GM21717 (cell line): ENCODE measurements around the gene FHOD1.

ENCODE experiments used
- ATAC-seq: cut with Tn5 transposase; IDR thresholded peaks from one replicate; pipeline ENCODE4 v1.9.1; 2021; ENCODE audit warnings: mild to moderate bottlenecking, moderate library complexity; ENCODE audit not compliant: unreplicated experiment

FHOD1 gene

GRCh38 chr16:67193536-67193935, 53.7 kb downstream of the FHOD1 start:
- no peak for ATAC-seq

GRCh38 chr16:67192781-67193361, 54.4 kb downstream of the FHOD1 start:
- ATAC-seq = peak; percentile 4

- peak; percentile 76 for ATAC-seq
These were observed 55.1 kb downstream of the FHOD1 start, which contains the start of gene E2F4 for GRCh38 chr16:67191995-67192681. E2F4 (plus strand) TSS chr16:67192155; CDS start chr16:67192228, 73 bp downstream.

GRCh38 chr16:67191411-67191994, 55.8 kb downstream of the FHOD1 start:
- no peak for ATAC-seq

GRCh38 chr16:67190448-67191399, 56.6 kb downstream of the FHOD1 start:
- no peak for ATAC-seq

- ATAC-seq = no peak
These were observed 57.2 kb downstream of the FHOD1 start, which contains the start of gene EXOC3L1 for GRCh38 chr16:67190041-67190440. EXOC3L1 (minus strand) TSS chr16:67190136; CDS start chr16:67189676, 460 bp downstream.

- ATAC-seq = no peak
These were observed 58.5 kb downstream of the FHOD1 start for GRCh38 chr16:67188798-67189197.

GRCh38 chr16:67188323-67188722, 59.0 kb downstream of the FHOD1 start:
- no peak for ATAC-seq

GRCh38 chr16:67187175-67187890, 59.9 kb downstream of the FHOD1 start:
- ATAC-seq = no peak

- no peak for ATAC-seq
These were observed 60.7 kb downstream of the FHOD1 start for GRCh38 chr16:67186550-67186950.

- no peak for ATAC-seq
These were observed 61.6 kb downstream of the FHOD1 start for GRCh38 chr16:67185651-67186134.

- no peak for ATAC-seq
These were observed 62.2 kb downstream of the FHOD1 start for GRCh38 chr16:67184995-67185650.

GRCh38 chr16:67184453-67184994, 62.8 kb downstream of the FHOD1 start:
- no peak for ATAC-seq

GRCh38 chr16:67183627-67184452, 63.4 kb downstream of the FHOD1 start, which contains the start of gene MATCAP1:
MATCAP1 (minus strand) TSS chr16:67183963; CDS start chr16:67180610, 3,353 bp downstream.
- ATAC-seq = peak; percentile 86

GRCh38 chr16:67183284-67183626, 64.0 kb downstream of the FHOD1 start:
- ATAC-seq = no peak

GRCh38 chr16:67182288-67182687, 65.0 kb downstream of the FHOD1 start:
- ATAC-seq = no peak

GRCh38 chr16:67181346-67181745, 65.9 kb downstream of the FHOD1 start:
- ATAC-seq = no peak

- ATAC-seq = no peak
These were observed 67.1 kb downstream of the FHOD1 start for GRCh38 chr16:67180166-67180565.
